Stimulated activated CD8-positive, alpha-beta memory T cell treated with anti-CD3 and anti-CD28 coated beads, Interleukin-4, amount 100 ng/mL, for 4 hours (primary cell): ENCODE results near the gene PYROXD2.

Source experiments
- DNase-seq, 2 donors: peaks; one replicate each; pipeline ENCODE4 v3.0.0-alpha.2; 2020; ENCODE audit warnings: low read depth in 2 of 2, low spot score in 1 of 2

The PYROXD2 gene

DNA sequence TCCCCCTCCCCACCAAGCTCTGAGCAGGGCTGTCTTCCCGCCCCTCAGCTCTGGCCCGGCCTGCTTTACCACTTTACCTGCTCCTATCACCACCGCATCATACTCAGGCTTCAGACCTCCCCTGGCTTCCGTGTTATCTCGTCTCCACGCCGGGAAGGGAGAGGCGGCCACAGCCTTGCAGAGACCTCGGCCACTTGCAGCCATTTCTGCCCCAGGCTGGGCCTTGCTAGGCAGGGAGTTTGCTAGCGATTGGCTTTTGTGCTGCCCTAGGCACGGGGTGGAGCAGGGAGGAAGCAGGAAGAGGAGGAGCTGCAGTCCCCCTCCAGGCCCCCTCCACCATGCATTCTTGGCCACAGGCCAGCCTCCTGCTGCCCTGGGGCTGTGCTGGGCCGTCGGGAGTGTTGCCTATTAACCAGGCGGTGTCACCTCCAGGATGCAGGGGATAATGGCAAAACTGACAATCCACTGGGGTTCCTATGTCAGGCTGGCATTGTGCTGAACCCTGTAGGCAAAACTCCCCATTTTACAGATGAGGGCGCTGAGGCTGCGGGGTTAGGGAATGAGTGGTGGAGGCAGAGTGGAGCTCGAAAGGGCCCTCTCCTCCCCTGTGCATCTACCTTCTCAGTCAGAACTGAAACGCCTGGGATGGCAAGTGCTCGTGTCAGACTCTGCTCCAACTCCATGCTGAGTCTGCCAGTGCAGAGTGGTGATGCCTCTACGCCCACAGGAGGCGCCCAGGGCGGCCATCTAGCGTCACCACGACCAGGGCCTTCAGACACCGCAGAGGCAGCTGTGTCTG lies at the start of gene PYROXD2:
PYROXD2 (minus strand) TSS at position 251 of the 799 bp plus-strand sequence; CDS start at position 204, 47 bp downstream.
- no peak for DNase-seq

DNA sequence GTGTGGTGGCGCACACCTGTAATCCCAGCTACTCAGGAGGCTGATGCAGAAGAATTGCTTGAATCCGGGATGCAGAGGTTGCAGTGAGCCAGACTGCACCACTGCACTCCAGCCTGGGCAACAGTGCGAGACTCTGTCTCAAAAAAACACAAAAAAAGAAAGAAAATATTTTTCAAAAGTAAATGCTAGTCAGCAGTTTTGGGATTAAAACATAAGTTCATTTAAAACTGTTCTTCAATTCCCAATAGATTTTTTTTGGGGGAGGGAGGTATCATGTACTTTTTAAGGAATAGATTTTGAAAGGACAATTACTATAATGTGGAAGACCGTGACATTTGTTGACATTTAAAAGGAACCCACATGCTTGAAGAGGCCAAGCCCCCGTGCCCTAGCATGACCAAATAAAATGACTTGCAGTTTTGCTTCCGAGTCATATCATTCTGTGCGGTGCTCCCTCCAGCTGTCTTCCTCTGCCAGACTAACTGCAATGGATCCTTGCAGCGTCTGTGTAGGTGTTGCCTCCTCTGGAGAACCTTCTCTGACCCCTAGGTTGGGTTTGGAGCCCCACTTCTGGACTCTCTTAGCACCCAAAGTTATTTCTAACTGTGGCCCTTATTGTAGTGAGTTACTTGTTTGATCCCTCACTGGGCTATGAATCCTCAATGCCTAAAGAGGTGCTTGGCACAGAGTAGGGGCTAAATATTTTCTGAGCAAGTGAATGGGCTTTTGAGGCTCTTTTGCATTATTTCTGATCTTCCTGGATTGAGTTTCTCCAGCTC lies 49.2 kb upstream of the PYROXD2 start:
- no peak for DNase-seq

DNA sequence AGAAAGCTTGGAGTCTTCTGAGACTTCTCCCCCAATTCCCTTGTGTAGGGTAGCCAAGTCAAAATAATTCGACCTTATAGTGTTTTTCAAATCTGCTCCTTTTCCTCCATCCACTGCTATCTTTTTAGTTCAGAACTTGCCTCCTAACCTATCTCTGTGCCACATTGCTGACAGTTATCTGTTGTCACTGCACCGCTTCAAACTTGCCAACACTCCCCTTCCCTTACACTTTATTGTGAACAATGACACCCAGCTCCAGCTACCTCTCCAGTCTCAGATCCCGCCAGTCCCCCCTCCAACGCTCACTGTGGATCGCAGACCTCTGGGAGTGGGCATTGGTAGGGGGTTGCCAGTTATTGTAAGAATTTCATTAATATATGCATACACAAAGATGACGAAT lies 48.0 kb upstream of the PYROXD2 start:
- no peak for DNase-seq

DNA sequence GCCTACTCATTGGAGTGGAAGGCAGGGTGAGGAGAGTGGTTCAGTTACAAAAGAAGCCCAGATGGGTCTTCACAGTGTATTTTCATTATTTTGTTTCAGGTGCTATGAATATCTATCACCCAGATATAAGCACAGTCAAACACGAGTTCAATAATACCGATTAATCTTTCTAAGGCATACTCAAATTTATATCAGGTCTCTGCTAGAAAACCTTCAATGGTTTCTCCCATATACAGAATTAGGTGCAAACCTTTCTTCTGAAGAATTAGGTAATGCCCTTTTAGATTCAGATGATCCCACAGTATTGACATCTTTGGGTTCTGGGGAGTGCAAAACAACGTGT lies 46.5 kb upstream of the PYROXD2 start:
- no peak for DNase-seq

DNA sequence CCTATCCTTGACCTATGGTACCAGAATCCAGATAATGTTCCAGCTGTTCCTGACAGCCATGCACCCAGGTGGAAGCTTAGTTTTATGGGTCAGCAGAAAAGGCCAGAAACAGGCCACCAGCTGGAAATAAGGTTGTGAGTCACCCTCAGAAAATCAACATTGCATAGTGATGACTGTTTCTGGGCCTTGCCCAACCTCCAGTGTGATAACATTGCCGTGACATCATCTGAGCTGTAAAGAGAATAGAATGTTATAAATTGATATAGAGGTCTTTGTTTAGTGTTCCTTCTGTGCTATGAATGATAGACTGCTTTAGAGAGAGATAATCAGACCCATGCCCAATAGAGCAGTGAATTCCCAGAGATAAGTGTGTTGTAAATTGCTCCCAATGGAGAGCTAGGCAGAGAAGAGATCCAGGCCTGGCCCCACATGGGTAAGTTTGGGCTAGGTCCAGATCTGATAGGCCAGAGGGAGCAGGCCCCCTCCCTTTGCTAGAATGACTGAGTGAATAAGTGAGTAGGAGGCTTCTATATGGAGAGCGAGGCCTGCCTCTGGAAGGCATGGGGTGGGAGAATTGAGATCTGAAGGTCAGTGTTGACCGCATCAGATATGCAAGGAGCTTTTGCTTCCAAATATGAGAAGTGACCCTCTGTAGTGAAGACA lies 46.0 kb upstream of the PYROXD2 start:
- DNase-seq: no peak

DNA sequence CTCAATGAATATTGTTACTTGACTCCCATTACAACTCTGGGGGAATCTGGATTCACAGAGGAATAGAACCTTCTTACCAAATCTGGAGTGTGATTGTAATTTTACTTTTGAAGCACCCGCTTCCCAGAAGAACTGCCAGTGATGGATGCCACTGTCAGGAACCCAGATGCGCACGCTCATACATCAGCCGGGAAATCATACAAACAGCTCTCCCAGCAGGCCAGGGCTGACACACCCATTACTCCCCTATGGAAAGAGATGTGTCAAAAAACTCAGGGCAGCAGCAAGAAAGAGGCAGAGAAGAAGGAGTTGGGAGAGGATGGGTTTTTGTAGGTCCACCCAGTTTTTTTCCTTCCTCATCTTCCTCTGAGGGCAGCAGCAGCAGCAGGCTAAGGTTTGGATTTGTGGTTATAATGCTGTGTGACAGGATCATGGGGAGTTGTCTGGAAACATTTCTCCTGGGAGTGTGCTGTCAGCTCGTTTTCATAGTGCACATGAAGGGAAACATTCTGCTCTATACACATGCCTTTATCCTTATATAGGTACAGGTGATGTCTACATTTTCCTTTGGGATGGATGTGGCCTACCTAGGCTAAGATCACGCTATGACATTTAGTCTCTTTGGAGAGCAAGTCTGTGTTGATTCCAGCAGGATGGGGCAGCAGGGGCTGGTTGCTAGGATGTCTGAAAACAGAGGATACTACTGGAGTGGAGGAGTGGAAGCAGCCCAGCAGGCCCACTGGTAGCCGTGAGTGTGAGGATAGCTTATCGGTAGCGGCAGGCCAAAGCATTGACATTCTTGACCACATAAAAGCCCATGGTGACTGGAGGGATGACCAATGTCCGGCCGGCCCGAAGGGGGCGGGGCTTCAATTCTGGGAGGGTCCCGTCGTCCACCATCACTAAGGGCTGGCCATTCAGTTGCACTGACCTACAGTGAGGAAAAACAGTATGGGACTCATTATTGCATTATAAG lies 44.1 kb upstream of the PYROXD2 start:
- DNase-seq: no peak

DNA sequence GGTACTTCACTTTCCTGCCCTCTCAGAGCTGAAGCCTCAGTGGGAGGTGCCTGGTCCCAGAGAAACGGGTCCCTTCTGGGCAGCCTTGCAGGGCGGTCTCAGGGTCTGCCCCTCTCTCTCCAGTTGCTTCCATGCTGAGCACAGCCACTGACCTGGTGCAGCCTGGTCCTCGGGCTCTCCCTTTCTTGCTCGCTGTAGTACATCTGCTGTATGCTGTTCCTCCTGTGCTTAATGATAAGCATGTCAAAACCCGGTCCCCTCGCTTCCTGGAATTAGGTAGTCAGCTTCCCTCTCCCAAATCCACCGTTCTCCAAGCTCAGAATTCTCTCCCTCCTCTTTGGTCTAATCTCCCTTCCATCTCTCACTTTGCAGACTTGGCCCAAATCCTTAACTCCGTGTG lies 42.7 kb upstream of the PYROXD2 start:
- no peak for DNase-seq

DNA sequence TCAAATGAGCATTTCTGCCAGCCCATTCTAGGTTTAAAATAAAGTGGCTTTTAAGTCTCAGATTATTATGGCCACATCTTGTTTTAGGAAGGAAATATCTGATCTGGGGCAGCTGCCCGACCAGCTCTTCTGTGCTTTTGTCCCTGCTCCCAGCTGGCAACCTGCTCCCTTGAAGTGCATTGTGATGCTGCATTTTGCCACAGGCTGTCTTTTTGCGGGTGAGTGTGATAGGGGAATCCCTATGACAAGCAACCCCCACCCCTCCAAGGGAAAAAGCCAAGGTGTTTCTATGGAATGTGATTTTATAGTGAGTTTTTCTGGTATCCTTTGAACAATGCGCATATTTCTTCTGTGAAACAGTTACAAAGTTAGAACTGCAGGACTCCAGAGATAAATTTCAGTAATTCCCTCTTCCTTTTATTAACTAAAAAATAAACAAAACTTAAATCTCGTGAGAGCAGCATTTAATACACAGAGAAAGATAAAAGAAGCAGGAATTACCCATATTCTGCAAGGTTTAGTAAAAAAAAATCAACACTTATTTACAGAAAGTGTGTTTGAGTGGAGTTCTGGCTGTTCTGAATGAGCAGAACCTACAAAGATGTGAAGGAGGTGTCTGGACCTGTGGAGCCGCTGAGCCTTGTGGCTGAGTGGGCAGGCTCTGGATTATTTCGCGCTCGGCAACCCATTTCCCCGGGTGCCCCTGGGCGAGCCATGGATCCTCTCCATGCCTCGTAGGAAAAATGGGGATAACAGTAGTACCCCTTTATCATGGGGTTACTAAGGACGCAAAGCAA lies 41.9 kb upstream of the PYROXD2 start:
- no peak for DNase-seq

DNA sequence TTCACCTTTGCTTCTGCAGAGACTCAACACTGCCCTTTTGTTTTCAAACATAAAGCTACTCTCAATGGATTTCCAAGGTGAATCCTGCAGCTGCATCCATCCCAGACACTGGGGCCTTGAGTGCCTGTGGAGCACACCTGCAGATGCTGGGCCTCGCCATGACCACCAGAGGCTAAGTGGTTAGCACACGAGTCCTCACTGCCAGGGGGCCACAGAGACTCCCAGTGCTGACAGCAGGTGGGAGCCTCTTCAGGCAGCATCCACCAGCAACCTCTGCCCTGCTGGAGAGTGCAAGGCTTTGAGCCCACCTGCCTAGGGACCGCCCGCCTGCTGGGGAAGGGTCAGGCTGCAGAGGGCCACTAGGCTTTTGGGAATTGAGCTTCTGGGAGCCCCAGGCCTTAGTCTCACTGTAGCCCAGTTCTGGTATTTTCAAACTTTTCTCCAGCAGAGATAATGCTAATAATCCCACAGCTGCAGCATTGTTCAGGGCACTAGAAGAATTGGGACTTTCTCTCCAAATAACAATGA lies 41.1 kb upstream of the PYROXD2 start:
- no peak for DNase-seq

DNA sequence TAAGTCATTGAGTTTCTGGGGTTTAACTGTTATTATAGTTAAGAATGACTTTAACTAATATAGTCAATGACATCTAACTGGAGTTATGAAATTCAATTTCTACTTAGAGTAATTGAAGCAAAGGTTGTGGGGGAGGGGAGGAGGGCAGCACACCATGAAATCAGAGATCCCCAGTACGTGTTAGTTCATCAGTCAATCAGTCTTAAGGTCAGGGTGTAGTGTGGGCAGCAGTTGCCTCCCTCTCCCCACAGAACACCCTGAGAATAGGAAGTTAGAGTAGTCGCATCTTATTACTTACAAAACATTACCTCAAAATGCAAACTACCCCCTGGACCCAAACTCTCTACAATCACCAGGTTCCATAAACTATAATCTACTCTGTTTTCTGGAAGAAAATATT lies 38.7 kb upstream of the PYROXD2 start:
- DNase-seq: no peak

DNA sequence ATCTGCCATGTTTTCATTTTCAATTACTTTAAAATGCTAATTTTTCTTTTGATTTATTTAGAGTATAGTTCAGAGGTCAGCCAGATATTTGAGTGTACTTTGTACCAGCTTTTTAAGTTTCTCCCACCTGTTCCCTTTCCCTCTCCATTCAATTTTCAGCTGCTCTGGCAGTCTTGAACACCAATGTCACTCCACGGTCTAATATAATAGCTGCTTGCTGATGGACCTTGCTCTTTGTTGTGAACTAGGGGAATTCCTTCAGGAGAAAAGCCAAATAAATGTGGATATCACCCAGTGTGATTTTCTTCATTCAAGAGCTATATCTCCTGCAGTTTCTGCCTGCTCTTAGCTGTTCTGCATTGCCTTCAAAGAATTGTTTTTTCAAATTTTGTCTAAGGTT lies 35.6 kb upstream of the PYROXD2 start:
- DNase-seq: no peak

DNA sequence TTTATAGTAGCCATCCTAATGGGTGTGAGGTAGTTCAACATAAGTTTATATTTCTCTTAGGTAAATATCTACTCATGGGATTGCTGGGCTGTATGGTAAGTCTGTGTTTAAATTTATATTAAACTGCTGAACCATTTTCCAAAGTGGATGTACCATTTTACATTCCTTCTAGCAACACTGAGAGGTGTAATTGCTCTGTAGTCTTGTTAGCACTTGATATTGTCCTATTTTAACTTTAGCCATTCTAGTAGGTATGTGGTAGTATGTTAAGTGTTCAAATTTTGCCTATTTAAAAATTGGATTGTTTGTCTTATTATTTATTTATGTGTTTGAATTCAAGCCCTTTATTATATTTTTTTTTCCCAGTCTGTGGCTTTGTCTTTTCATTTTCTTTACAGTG lies 34.3 kb upstream of the PYROXD2 start:
- DNase-seq: no peak

DNA sequence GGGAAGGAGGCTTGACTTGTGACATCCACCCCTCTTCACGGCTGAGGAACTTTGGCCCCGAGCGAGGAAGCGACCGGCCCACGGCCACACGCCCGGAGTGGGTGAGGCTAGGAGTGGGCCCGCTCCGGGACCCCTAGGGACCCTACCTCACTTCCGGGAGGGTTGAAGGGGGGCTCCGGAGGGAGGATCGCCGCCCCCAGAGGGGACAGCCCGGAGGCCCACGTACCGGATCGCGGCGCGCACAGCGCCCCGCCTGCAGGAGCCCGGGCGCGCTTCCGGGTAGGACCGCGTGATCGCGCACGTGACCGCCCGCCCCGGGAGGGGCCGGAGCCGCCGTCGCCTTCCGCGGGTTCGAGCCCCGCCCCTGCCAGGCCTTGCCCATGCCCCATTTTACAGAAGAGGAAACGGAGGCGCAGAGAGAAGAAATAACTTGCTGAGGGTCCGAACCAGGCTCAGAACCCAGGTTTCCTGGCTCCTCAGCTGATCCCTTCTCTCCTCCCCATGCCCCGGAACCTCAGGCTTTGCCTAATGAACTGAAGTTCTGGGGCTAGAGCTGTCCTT lies 31.8 kb upstream of the PYROXD2 start, which contains the start of gene HPS1:
HPS1 (minus strand) TSS at position 275 of the 561 bp plus-strand sequence. CDS start 3,695 bp downstream, outside the sequence.
- DNase-seq: peak; percentile 55 to 67

DNA sequence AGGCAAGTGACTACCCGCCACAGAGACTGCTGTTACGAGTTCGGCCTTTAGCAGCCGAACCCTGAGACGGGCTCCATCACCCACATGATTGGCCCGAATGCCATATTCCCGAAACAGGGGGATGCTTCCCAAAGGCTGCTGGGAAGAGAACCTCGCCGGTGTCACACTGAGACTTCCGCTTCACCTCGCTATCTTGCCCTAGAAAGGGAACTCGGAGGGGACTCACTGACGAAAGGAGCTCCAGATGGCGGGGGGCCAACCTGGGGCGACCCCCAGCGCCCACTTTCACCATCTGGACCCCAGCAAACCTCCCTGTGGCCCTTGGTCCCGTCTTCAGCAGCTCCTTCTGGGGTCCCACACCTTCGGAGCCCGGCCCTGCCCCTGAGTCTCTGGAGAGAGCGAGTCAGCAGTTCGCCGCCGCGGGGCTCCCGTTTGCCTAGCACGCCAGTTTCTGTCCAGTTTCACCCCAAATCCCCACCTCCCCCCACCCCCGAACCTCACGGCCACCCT lies 31.2 kb upstream of the PYROXD2 start:
- DNase-seq: peak in 1 of 2 donors; percentile 7

DNA sequence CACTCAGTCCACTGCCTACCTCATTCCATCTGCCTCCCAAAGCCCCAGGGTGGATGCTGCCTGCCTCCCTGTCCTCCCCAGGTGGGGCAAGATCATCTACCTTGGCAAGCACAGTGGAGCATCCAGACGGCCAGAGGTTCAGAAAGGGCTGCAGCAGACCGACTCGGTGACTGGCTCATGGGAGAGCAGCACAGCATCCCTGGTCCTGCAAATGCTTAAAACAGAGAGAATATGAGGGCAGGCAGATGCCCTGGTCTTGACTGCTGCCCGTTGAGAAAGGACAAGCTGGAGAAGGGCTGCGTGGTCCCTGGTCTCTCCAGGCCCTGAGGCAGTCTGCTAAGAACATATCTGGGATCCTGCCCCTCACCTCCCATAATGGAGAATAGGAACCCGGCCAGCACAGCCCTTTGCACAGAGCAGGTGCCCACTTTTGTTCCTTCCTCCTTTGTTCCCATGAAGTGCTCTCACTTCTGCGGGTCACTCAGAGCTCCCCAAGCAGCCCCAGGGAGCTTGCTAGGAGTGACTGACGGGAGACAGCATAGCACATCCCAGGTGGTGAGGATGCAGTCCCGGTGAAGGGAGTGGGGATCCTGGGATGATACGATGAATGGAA lies 30.3 kb upstream of the PYROXD2 start:
- DNase-seq: no peak

DNA sequence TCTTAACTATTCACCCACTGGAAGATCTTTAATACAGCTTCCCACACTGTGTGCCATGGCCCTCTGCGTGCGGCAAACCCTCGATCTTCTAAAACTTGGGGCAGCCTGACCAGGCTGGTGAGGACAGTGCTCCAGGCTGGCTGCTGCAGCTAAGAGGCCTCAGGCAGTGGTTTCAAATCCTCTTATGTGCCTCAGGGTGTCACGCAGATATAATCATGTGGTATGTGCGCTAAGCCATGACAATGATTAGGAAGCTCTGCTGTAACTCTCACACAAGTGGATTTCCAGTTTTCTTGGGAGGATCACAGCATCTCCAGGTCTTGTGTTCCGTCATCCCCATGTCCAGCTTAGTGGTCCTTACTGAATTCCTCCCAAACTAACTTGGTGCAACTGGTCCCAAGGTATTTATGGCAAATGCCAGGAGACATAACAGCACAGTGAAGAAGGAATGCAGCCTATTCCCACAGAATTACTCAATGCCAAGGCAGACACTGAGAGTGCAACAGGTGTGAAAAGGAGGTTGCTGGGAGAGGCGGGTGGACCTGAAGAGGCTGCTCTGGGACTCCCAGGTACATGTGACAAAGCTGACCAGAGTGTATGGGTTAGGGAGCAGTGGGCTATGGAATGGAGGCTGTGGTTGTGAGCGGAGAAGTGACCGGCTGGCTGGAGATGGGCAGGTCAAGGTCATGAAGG lies 29.5 kb upstream of the PYROXD2 start:
- DNase-seq: no peak

DNA sequence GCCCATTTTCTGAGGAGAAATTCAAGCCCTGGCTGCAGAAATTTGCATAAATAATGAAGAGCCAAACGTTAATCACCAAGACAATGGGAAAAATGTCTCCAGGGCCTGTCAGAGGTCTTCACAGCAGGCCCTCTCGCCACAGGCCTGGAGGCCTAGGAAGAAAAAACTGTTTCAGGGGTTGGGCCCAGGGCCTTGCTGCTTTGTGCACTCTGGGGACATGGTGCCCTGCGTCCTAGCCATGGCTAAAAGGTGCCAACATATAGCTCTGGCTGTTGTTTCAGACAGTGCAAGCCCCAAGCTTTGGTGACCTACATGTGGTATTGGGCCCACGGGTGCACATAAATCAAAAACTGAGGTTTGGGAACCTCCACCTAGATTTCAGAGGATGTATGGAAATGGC lies 23.7 kb upstream of the PYROXD2 start:
- no peak for DNase-seq

DNA sequence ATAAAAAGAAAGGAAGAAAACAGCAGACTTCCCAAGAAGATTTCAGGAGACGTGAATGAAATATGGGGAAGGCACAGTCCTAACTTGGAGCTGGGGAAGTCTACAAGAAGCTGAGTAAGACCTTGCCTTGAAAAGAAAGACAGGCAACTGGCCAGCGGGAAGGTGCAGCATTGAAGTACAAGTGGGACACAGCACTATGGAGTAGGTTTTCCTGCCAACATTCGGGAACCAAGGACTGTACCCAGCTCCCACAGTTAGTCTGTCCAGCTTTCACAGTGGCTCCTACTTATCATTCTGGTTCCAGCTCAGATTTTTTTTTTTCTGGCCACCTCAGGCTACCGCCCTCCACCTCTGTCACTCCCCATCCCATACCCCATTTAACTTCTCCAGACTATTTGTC lies 21.7 kb upstream of the PYROXD2 start:
- DNase-seq: no peak
